SU-DHL-6 (cell line): ENCODE results near the gene IP6K2.

Experiments used
- CTCF ChIP-seq: fragments of 200-600 bp; sonication (generic); IDR thresholded peaks from one replicate; pipeline ENCODE4 v1.5.1; 2017; ENCODE audit warnings: antibody characterized with exemption, mild to moderate bottlenecking, low read length, moderate library complexity; ENCODE audit not compliant: insufficient read depth, poor library complexity, severe bottlenecking
- EZH2phosphoT487 ChIP-seq: fragments of 200-600 bp; sonication (generic), shearing (Covaris generic); conservative IDR thresholded peaks from 2 replicates; pipeline ENCODE4 v1.6.1; 2018; ENCODE audit warnings: mild to moderate bottlenecking, antibody characterized with exemption, low read length, moderate library complexity, mixed read lengths

GRCh38 chr3:48700731-48701405 is 16.2 kb downstream of the IP6K2 start:
- TF ChIP-seq CTCF = no peak
- no peak for TF ChIP-seq EZH2phosphoT487
